ENCODE measurements around the gene DUS4L.

- TF ChIP-seq GATA3 (IDR thresholded peaks at IDR 0.05; ENCODE audit: low read depth, low read length) (no peak), GATA2 (IDR thresholded peaks at IDR 0.05; ENCODE audit: low read depth, low read length) (no peak)
These were observed 59.1 kb downstream of the DUS4L start for GRCh38 chr7:107622894-107623293.
